Measurements from ENCODE around the gene BCAN. TPM values are rescaled to one million over a fixed set of nuclear protein-coding genes. Genes with fewer than 3 reads are reported as not detected.

BCAN gene
- total and polyA plus RNA-seq, 2 experiments from 2014 or later, result 2.3 to 5.5 TPM

DNA sequence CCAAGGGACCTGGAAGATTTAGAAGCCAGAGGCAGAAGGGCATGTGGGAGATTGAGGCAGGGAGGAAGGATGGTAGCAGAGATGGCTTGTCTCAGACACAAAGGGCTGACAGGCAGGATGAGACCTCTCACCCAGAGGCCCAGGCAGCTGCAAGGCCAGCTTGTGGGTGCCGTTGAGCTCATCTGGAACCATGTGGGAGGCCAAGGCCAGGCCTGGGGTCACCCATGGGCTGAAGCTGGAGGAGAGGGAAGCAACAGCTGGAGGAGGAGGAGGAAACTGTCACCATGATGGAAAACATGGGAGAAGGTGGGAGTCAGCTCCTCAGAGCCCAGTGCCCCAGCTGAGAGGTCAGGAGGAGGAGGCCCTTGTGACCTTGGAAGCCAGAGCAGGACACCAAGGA, 57.1 kb downstream of the BCAN start (continued):
- TF ChIP-seq, protein P1, sequence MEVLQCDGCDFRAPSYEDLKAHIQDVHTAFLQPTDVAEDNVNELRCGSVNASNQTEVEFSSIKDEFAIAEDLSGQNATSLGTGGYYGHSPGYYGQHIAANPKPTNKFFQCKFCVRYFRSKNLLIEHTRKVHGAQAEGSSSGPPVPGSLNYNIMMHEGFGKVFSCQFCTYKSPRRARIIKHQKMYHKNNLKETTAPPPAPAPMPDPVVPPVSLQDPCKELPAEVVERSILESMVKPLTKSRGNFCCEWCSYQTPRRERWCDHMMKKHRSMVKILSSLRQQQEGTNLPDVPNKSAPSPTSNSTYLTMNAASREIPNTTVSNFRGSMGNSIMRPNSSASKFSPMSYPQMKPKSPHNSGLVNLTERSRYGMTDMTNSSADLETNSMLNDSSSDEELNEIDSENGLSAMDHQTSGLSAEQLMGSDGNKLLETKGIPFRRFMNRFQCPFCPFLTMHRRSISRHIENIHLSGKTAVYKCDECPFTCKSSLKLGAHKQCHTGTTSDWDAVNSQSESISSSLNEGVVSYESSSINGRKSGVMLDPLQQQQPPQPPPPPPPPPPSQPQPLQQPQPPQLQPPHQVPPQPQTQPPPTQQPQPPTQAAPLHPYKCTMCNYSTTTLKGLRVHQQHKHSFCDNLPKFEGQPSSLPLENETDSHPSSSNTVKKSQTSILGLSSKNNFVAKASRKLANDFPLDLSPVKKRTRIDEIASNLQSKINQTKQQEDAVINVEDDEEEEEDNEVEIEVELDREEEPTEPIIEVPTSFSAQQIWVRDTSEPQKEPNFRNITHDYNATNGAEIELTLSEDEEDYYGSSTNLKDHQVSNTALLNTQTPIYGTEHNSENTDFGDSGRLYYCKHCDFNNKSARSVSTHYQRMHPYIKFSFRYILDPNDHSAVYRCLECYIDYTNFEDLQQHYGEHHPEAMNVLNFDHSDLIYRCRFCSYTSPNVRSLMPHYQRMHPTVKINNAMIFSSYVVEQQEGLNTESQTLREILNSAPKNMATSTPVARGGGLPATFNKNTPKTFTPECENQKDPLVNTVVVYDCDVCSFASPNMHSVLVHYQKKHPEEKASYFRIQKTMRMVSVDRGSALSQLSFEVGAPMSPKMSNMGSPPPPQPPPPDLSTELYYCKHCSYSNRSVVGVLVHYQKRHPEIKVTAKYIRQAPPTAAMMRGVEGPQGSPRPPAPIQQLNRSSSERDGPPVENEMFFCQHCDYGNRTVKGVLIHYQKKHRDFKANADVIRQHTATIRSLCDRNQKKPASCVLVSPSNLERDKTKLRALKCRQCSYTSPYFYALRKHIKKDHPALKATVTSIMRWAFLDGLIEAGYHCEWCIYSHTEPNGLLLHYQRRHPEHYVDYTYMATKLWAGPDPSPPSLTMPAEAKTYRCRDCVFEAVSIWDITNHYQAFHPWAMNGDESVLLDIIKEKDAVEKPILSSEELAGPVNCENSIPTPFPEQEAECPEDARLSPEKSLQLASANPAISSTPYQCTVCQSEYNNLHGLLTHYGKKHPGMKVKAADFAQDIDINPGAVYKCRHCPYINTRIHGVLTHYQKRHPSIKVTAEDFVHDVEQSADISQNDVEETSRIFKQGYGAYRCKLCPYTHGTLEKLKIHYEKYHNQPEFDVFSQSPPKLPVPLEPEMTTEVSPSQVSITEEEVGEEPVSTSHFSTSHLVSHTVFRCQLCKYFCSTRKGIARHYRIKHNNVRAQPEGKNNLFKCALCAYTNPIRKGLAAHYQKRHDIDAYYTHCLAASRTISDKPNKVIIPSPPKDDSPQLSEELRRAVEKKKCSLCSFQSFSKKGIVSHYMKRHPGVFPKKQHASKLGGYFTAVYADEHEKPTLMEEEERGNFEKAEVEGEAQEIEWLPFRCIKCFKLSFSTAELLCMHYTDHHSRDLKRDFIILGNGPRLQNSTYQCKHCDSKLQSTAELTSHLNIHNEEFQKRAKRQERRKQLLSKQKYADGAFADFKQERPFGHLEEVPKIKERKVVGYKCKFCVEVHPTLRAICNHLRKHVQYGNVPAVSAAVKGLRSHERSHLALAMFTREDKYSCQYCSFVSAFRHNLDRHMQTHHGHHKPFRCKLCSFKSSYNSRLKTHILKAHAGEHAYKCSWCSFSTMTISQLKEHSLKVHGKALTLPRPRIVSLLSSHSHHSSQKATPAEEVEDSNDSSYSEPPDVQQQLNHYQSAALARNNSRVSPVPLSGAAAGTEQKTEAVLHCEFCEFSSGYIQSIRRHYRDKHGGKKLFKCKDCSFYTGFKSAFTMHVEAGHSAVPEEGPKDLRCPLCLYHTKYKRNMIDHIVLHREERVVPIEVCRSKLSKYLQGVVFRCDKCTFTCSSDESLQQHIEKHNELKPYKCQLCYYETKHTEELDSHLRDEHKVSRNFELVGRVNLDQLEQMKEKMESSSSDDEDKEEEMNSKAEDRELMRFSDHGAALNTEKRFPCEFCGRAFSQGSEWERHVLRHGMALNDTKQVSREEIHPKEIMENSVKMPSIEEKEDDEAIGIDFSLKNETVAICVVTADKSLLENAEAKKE (CRISPR knock-in tag; IDR thresholded peaks at IDR 0.05), result no peak
- TF ChIP-seq NANOG (IDR thresholded peaks at IDR 0.05; ENCODE audit: borderline replicate concordance) (no peak), ZNF331 (CRISPR knock-in tag; IDR thresholded peaks at IDR 0.05; ENCODE audit: low read depth) (no peak), CREB1 (CRISPR knock-in tag; IDR thresholded peaks at IDR 0.05; ENCODE audit: low read depth) (no peak), JUNB (IDR thresholded peaks at IDR 0.05; ENCODE audit: unreplicated experiment) (no peak), ZNF114 (CRISPR knock-in tag; IDR thresholded peaks at IDR 0.05) (no peak), EZH2phosphoT487 (IDR thresholded peaks at IDR 0.05; ENCODE audit: unreplicated experiment) (no peak)
- TF ChIP-seq, protein P2, sequence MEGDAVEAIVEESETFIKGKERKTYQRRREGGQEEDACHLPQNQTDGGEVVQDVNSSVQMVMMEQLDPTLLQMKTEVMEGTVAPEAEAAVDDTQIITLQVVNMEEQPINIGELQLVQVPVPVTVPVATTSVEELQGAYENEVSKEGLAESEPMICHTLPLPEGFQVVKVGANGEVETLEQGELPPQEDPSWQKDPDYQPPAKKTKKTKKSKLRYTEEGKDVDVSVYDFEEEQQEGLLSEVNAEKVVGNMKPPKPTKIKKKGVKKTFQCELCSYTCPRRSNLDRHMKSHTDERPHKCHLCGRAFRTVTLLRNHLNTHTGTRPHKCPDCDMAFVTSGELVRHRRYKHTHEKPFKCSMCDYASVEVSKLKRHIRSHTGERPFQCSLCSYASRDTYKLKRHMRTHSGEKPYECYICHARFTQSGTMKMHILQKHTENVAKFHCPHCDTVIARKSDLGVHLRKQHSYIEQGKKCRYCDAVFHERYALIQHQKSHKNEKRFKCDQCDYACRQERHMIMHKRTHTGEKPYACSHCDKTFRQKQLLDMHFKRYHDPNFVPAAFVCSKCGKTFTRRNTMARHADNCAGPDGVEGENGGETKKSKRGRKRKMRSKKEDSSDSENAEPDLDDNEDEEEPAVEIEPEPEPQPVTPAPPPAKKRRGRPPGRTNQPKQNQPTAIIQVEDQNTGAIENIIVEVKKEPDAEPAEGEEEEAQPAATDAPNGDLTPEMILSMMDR (conservative IDR thresholded peaks at IDR 0.05; ENCODE audit: low read depth in 2 of 2), result no peak
- TF ChIP-seq, protein P3, sequence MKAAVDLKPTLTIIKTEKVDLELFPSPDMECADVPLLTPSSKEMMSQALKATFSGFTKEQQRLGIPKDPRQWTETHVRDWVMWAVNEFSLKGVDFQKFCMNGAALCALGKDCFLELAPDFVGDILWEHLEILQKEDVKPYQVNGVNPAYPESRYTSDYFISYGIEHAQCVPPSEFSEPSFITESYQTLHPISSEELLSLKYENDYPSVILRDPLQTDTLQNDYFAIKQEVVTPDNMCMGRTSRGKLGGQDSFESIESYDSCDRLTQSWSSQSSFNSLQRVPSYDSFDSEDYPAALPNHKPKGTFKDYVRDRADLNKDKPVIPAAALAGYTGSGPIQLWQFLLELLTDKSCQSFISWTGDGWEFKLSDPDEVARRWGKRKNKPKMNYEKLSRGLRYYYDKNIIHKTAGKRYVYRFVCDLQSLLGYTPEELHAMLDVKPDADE (IDR thresholded peaks at IDR 0.05), result no peak

All from GM23338 (cell line).